Measurements from ENCODE around the gene POLN. TPM values are rescaled to one million over a fixed set of nuclear protein-coding genes. Genes with fewer than 3 reads are reported as not detected.

The POLN gene
- 3.7 and 4.9 TPM in 2 replicates for total RNA-seq (ENCODE audit: low replicate concordance)

DNA sequence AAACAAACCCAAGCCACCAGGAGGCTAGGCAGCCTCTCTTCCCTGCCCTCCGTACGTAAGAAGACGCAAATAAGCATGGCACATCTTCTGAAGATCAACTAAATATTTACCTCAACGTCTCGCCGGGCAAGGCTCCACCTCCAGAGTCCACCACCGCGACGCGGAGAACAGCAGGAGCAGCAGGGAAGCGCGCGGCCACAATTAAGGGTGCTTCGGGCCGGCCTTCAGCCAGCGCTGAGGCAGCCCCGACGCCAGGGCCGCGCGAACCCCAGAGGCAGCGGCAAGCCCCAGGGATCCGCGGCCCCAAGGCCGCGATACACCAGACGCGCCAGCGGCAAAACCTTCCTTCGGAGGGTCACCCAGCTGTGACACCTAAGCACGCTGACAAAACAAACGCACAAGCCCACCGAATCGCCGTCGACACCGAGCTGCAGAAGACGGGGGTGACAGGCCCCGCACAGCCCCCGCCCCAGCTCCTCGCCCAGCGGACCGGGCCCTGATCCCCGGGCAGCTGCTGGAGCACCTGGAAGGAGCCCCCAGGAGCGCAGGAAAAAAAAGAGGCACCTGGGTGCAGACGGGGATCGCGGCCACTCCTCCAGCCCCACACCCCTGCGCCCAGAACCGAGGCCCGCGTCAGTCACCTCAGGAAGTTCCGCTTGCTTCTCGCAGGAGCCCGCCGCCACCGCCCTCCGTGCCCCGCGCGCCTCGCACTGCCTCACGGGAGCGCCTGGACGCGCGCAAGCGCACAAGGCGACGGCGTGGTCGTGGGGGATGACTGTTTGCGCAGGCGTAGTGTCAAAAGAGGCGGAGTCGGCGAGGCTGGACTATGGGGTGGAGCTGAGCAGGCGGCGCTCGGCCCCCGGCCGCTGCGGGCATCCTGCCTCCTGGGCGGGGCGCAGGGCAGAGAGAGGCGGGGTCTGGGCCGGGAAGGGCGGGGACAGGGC lies at the start of gene POLN, which contains the start of gene HAUS3:
POLN (minus strand) TSS at position 712 of the 944 bp plus-strand sequence. CDS start 12,890 bp downstream, outside the sequence.
HAUS3 (minus strand) TSS at position 712 of the 944 bp plus-strand sequence. CDS start 1,175 bp downstream, outside the sequence.
- DNase-seq (ENCODE audit: low read depth): peak; percentile 97
- TF ChIP-seq, protein P1, sequence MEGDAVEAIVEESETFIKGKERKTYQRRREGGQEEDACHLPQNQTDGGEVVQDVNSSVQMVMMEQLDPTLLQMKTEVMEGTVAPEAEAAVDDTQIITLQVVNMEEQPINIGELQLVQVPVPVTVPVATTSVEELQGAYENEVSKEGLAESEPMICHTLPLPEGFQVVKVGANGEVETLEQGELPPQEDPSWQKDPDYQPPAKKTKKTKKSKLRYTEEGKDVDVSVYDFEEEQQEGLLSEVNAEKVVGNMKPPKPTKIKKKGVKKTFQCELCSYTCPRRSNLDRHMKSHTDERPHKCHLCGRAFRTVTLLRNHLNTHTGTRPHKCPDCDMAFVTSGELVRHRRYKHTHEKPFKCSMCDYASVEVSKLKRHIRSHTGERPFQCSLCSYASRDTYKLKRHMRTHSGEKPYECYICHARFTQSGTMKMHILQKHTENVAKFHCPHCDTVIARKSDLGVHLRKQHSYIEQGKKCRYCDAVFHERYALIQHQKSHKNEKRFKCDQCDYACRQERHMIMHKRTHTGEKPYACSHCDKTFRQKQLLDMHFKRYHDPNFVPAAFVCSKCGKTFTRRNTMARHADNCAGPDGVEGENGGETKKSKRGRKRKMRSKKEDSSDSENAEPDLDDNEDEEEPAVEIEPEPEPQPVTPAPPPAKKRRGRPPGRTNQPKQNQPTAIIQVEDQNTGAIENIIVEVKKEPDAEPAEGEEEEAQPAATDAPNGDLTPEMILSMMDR (IDR thresholded peaks at IDR 0.05; ENCODE audit: insufficient read depth, low read length): no peak
- H3K4me3 ChIP-seq (ENCODE audit: low read depth, low read length): peak within 1 kb of the TSS; percentile 73

DNA sequence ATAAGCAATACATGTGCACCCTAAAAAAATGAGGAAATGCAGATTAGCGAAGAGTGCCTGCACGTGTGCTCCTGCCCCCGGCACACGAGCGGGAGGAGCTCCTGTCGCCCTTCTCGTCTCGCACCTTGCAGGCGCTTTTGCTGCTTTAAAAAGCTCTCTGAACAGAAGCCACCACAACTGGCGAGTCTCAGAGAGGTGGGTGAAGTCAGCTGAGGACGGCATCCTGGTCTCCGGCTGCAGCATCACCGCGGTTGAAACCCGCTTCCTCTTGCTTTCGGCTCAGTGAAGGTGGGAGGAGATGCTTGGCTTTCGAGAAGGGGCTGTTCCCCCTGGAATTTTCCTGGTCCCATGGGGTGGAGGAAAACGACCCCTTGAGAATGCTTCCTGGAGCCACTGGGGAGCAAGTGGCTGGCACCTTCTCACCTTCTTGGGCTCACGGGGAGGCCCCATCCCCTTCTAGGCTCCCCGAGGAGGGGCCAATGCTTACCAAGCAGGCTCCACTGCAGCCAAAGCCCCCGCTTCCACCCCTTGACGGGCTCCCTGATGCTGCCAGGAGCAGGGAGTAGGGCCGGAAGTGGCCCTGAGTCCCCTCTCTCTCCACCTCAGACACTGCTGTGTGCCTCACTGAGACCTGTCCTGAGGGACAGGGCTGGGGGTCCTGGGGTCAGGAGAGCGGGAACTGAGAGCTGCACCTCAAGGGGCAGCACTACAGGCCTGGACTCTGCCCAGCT lies 49.2 kb upstream of the POLN start:
- TF ChIP-seq, protein P1 (IDR thresholded peaks at IDR 0.05; ENCODE audit: insufficient read depth, low read length): no peak
- no peak for DNase-seq (ENCODE audit: low read depth)
- H3K4me3 ChIP-seq (ENCODE audit: low read depth, low read length): no peak overlapping the region

DNA sequence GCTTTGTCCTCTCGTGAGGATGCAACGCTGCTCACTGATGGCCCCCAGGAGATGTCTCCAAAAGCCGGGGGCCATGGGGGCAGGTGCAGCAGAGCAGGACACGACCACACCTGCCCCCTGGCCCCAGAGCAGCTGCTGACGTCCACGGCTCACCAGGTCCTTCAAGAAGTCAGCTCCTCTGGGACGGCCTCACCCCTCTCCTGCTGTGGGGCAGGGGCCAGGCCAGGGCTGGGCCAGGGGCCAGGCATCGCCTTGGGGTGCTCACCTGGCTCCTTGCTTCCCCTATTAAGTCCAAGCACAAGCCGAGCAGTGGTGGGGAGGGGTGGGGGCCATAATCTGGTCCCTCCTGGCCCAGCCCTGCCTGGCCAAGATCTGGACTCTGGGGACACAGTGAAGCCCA lies 48.6 kb upstream of the POLN start:
- TF ChIP-seq, protein P1 (IDR thresholded peaks at IDR 0.05; ENCODE audit: insufficient read depth, low read length): no peak

DNA sequence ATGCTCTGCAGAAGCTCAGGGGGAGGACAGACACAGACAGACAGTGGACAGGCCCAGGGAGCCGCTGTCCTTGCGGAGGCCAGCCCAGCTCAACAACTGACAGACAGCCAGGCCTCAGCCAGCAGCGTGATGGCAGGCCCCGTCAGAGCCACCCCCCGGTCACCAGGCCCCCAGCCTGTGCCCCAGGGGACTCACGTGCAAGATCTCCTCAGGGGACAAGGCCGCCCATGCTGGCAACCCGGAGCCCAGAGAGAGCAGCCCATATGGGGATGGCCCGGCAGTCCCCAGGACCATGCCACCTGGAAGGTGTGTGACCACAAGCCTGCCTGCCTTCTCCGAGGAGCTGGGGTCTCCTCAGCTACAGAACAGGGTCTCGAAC lies 48.0 kb upstream of the POLN start:
- no peak for DNase-seq (ENCODE audit: low read depth)
- H3K4me3 ChIP-seq (ENCODE audit: low read depth, low read length): no peak overlapping the region
- TF ChIP-seq, protein P1 (IDR thresholded peaks at IDR 0.05; ENCODE audit: insufficient read depth, low read length): no peak

More for the DNA sequence above, 48.6 kb upstream of the POLN start:
- DNase-seq (ENCODE audit: low read depth): no peak
- no peak overlapping the region for H3K4me3 ChIP-seq (ENCODE audit: low read depth, low read length)

DNA sequence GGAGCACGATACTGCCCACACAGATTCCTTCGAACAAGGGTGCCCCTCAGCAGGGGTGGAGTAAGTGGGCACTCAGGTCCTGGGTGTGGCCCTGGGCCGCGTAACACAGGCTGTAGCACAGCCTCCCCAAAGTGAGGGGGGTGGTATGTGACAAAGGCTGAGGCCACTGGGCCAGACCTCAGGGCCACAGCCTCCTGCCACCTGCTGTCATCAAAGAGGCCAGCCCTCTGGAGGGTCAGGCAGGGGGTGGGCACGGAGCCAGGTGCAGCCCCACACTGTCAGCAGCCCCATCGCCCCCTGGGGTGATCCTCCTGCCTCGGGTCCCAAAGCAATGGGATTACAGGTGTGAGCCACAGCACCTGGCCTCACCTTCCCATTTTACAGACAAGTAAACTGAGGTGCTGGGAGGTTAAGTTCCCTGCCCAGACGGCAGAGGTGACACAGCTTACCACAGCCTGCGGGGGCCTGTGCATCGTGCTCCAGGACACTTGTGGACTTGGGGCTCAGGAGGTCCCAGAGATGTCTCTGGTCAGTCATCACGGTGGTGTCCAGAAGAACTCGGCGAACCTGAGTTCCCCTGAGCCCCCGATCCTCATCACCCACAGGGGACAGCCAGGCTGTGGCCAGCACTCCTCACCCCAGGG lies 47.5 kb upstream of the POLN start:
- H3K4me3 ChIP-seq (ENCODE audit: low read depth, low read length): no peak overlapping the region
- DNase-seq (ENCODE audit: low read depth): no peak
- TF ChIP-seq, protein P1 (IDR thresholded peaks at IDR 0.05; ENCODE audit: insufficient read depth, low read length): no peak

DNA sequence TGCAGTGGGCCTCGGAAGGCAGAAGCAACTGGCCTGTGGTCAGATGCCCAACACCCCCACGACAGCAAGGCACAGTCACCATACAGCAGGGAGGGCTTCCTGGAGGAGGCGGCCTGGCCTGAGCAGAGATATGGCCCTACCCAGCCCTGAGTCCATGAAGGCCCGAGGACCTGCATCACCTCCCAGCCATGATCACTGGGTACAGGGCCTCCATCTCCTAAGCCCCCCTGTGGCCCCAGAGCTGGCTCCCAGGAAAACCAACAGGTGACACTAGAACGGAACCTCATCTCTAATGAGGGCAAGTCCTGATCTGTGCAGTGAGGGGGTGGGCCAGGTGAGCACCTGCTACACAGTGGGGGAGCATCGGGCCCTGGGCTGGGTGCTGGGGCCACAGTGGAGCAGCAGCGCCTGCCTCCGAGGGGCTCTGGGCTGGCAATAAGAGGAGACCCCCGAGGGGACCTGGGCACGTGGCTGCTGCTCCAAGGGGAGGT lies 46.2 kb upstream of the POLN start:
- no peak overlapping the region for H3K4me3 ChIP-seq (ENCODE audit: low read depth, low read length)
- TF ChIP-seq, protein P1 (IDR thresholded peaks at IDR 0.05; ENCODE audit: insufficient read depth, low read length): no peak
- DNase-seq (ENCODE audit: low read depth): no peak
